OCI-LY7 (cell line): ENCODE results near the gene BMERB1. TPM values are rescaled to one million over a fixed set of nuclear protein-coding genes. Genes with fewer than 3 reads are reported as not detected.
"Not testable (repeated sequence)": the region's sequence is repeated elsewhere in the genome, so short reads cannot be mapped to it uniquely, and the experiment has no call there.

ENCODE experiments used
- BruUV-seq: library from RNA; stranded (reverse); fragments of 400-500 nt; replicated peaks from 2 replicates; lab custom pipeline; 2021; lab: Mats Ljungman, UMichigan
- CTCF ChIA-PET: fragments of 300-600 bp; sonication (Branson Sonifier 250); formaldehyde crosslinking; loops from one replicate; lab custom pipeline; 2022; ENCODE audit warnings: antibody characterized with exemption; ENCODE audit not compliant: unreplicated experiment; lab: Charles Lee
- POLR2A ChIA-PET: fragments of 300-600 bp; sonication (Branson Sonifier 250); formaldehyde crosslinking; loops from one replicate; lab custom pipeline; 2022; ENCODE audit warnings: antibody characterized with exemption; lab: Charles Lee
- DNase-seq: peaks from one replicate; pipeline ENCODE4 v3.0.0-alpha.2; 2015; ENCODE audit warnings: low spot score
- H2AFZ ChIP-seq: fragments of 200-600 bp; sonication (generic), shearing (Covaris generic); 2 replicates; pipeline ENCODE4 v1.6.1; 2014; ENCODE audit warnings: mild to moderate bottlenecking, antibody characterized with exemption, low read length, moderate library complexity
- H3K27ac ChIP-seq: fragments of 200-600 bp; sonication (generic); 2 replicates; pipeline ENCODE4 v1.5.1; 2014; ENCODE audit warnings: mixed run types, low read depth, mild to moderate bottlenecking, moderate library complexity, low read length, inconsistent platforms; ENCODE audit not compliant: poor library complexity, severe bottlenecking
- H3K36me3 ChIP-seq: fragments of 200-600 bp; sonication (generic); 2 replicates; pipeline ENCODE4 v1.6.1; 2014; ENCODE audit warnings: mild to moderate bottlenecking, antibody characterized with exemption, low read length, moderate library complexity, mixed read lengths; ENCODE audit not compliant: insufficient read depth
- H3K4me1 ChIP-seq: fragments of 200-600 bp; sonication (generic); 2 replicates; pipeline ENCODE4 v1.5.1; 2014; ENCODE audit warnings: mild to moderate bottlenecking, low read length; ENCODE audit not compliant: insufficient read depth, poor library complexity, severe bottlenecking
- H3K4me2 ChIP-seq: fragments of 200-600 bp; sonication (generic); 2 replicates; pipeline ENCODE4 v1.6.1; 2014; ENCODE audit warnings: mild to moderate bottlenecking, low read length
- H3K4me3 ChIP-seq: fragments of 200-600 bp; sonication (generic); 2 replicates; pipeline ENCODE4 v1.5.1; 2014; ENCODE audit warnings: mild to moderate bottlenecking, low read depth, low read length; ENCODE audit not compliant: poor library complexity, severe bottlenecking
- H3K79me2 ChIP-seq: fragments of 200-600 bp; sonication (generic); 2 replicates; pipeline ENCODE4 v1.6.1; 2016; ENCODE audit warnings: low read depth, mild to moderate bottlenecking, low read length, moderate library complexity, mixed read lengths; ENCODE audit not compliant: insufficient read depth
- H3K9me2 ChIP-seq: fragments of 200-600 bp; sonication (generic); 2 replicates; pipeline ENCODE4 v1.6.1; 2016; ENCODE audit warnings: mild to moderate bottlenecking, low read length, mixed read lengths; ENCODE audit not compliant: insufficient read depth
- H3K9me3 ChIP-seq: fragments of 200-600 bp; sonication (generic); 2 replicates; pipeline ENCODE4 v1.6.1; 2014; ENCODE audit warnings: mild to moderate bottlenecking, mixed run types, low read length, mixed read lengths
- H4K20me1 ChIP-seq: fragments of 200-600 bp; sonication (generic); 2 replicates; pipeline ENCODE4 v1.6.1; 2014; ENCODE audit warnings: mild to moderate bottlenecking, antibody characterized with exemption, low read length, moderate library complexity, mixed read lengths; ENCODE audit not compliant: insufficient read depth
- CTCF ChIP-seq: fragments of 200-600 bp; sonication (generic); conservative IDR thresholded peaks from 2 replicates; pipeline ENCODE4 v1.5.1; 2014; ENCODE audit warnings: mild to moderate bottlenecking, antibody characterized with exemption, low read length, moderate library complexity, mixed read lengths
- EZH2phosphoT487 ChIP-seq: fragments of 200-600 bp; sonication (generic); IDR thresholded peaks from 2 replicates; pipeline ENCODE4 v1.6.1; 2018; ENCODE audit warnings: low read depth, borderline replicate concordance, mild to moderate bottlenecking, mixed run types, antibody characterized with exemption, low read length, moderate library complexity, mixed read lengths
- intact Hi-C: fragments of 100-400 bp; cut with micrococcal nuclease; formaldehyde crosslinking; loops from one replicate; pipeline ENCODE4 v1.10.0; 2022; ENCODE audit not compliant: unreplicated experiment
- total RNA-seq, 2 experiments: library from RNA; depleted of rRNA in 1 of 2; stranded (reverse); fragments of >200 nt in 1 of 2; shearing (Covaris generic) in 1 of 2; gene quantifications; 2 replicates each; pipeline ENCODE4 v1.2.3, GENCODE V29; 2014 to 2022

Gene BMERB1
- total RNA-seq, 2 experiments from 2014 or later = not detected

GRCh38 chr16:15403392-15403995 lies 30.9 kb upstream of the BMERB1 start:
- Histone ChIP-seq H4K20me1 (no peaks in the 10 kb centered on the region), H2AFZ (peak overlapping the region; percentile 62), H3K9me3 (no peaks in the 10 kb centered on the region), H3K4me1 (peaks cover 10% of the 10 kb centered on the region), H3K27ac (no peak overlapping the region), H3K9me2 (no peaks in the 10 kb centered on the region), H3K4me3 (no peak overlapping the region), H3K4me2 (peak overlapping the region; percentile 40; the same call in 1 of the 2 replicates), H3K36me3 (no peaks in the 10 kb centered on the region), H3K79me2 (no peaks in the 10 kb centered on the region)
- DNase-seq = peak; percentile 20
- TF ChIP-seq EZH2phosphoT487 (no peak), CTCF (no peak)
- POLR2A ChIA-PET = interaction anchor here (0.7 kb wide), 1 partner anchor 319 kb away, joined by 3 read pairs; no protein-coding TSS in a partner anchor
- intact Hi-C loops = no loop called here
- CTCF ChIA-PET = no interaction called here
- BruUV-seq = no TSS peak

- H3K27ac ChIP-seq, H3K36me3 ChIP-seq, POLR2A ChIA-PET, H3K9me2 ChIP-seq, CTCF ChIA-PET, H3K4me3 ChIP-seq, H3K9me3 ChIP-seq, BruUV-seq, H4K20me1 ChIP-seq, H3K79me2 ChIP-seq, DNase-seq, intact Hi-C loops: not testable (repeated sequence)
- Histone ChIP-seq H3K4me2 (peak overlapping the region; percentile 40; the same call in 1 of the 2 replicates), H2AFZ (peak overlapping the region; percentile 62), H3K4me1 (peaks cover 10% of the 10 kb centered on the region)
These were observed 30.3 kb upstream of the BMERB1 start for GRCh38 chr16:15404091-15404490.

- no peaks in the 10 kb centered on the region for H3K36me3 ChIP-seq
- POLR2A ChIA-PET = no interaction called here
- TF ChIP-seq CTCF (no peak), EZH2phosphoT487 (no peak)
- no TSS peak for BruUV-seq
- H3K9me3 ChIP-seq = no peaks in the 10 kb centered on the region
- no peak overlapping the region for H3K4me3 ChIP-seq
- CTCF ChIA-PET = no interaction called here
- peaks cover 10% of the 10 kb centered on the region for H3K4me1 ChIP-seq
- H3K4me2 ChIP-seq = no peak overlapping the region
- H2AFZ ChIP-seq = no peak overlapping the region
- no peak for DNase-seq
- H3K79me2 ChIP-seq = no peaks in the 10 kb centered on the region
- H4K20me1 ChIP-seq = no peaks in the 10 kb centered on the region
- no peaks in the 10 kb centered on the region for H3K9me2 ChIP-seq
- intact Hi-C loops = no loop called here
- no peak overlapping the region for H3K27ac ChIP-seq
These were observed 29.6 kb upstream of the BMERB1 start for GRCh38 chr16:15404792-15405191.

GRCh38 chr16:15407756-15408155 lies 26.6 kb upstream of the BMERB1 start:
- DNase-seq, POLR2A ChIA-PET, H3K4me2 ChIP-seq, CTCF ChIA-PET, H3K79me2 ChIP-seq, H3K27ac ChIP-seq, intact Hi-C loops, H3K36me3 ChIP-seq, H3K9me3 ChIP-seq, H3K9me2 ChIP-seq, BruUV-seq, H3K4me3 ChIP-seq, H2AFZ ChIP-seq, H4K20me1 ChIP-seq: not testable (repeated sequence)
- H3K4me1 ChIP-seq = peaks cover 10% of the 10 kb centered on the region

- DNase-seq, H3K36me3 ChIP-seq, intact Hi-C loops, BruUV-seq, H3K4me2 ChIP-seq, CTCF ChIA-PET, H3K4me3 ChIP-seq, H3K9me2 ChIP-seq, H4K20me1 ChIP-seq, H3K9me3 ChIP-seq, H3K79me2 ChIP-seq, H2AFZ ChIP-seq, H3K27ac ChIP-seq, H3K4me1 ChIP-seq: not testable (repeated sequence)
- POLR2A ChIA-PET = interaction anchor here (0.6 kb wide), 1 partner anchor 9 kb away, joined by 4 read pairs; no protein-coding TSS in a partner anchor
These were observed 24.9 kb upstream of the BMERB1 start for GRCh38 chr16:15409476-15409875.
